Superior temporal gyrus (tissue), 1 donor: ENCODE data around the gene TSHZ2.

ENCODE experiments used
- DNase-seq: peaks from one replicate; pipeline ENCODE4 v3.0.0-alpha.2; 2016; ENCODE audit errors: extremely low spot score

The TSHZ2 gene

DNA sequence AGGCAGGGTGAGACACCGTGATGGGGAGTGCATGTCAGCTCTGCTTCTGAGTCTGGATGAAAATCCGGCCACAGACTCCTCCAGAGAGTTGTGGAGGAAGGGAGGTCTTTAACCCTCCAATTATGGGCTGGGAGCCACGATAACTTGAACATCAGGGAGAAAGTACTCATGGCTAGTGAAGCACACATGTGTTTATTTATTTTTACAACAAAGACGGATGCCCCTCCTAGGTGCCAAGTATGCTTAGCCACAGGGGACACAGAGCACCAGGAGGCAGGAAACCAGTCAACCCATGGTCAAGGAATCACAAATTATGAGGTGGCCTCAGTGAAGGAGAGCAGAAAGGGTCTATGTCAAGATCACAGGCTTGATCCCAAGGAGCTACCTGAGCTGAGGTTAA is 567.4 kb downstream of the TSHZ2 start:
- DNase-seq, result no peak
